Stimulated activated CD8-positive, alpha-beta memory T cell treated with anti-CD3 and anti-CD28 coated beads, Interleukin-7, amount 100 ng/mL, for 4 hours (primary cell): ENCODE data around the gene TIE1.

ENCODE experiments used
- DNase-seq, 2 donors: peaks; one replicate each; pipeline ENCODE4 v3.0.0-alpha.2; 2020; ENCODE audit warnings: low read depth in 2 of 2

The TIE1 gene

GRCh38 chr1:43274125-43274803, 26.5 kb upstream of the TIE1 start:
- peak in 1 of 2 donors; percentile 5 for DNase-seq

- DNase-seq = no peak
Observed at GRCh38 chr1:43274804-43275180, 26.0 kb upstream of the TIE1 start.

GRCh38 chr1:43275826-43276620, 24.8 kb upstream of the TIE1 start:
- DNase-seq = no peak

GRCh38 chr1:43276673-43277072, 24.1 kb upstream of the TIE1 start:
- DNase-seq = no peak

- DNase-seq = no peak
Observed at GRCh38 chr1:43277116-43277876, 23.5 kb upstream of the TIE1 start.

GRCh38 chr1:43279161-43279560, 21.6 kb upstream of the TIE1 start:
- no peak for DNase-seq

- DNase-seq = no peak
Observed at GRCh38 chr1:43279666-43280065, 21.1 kb upstream of the TIE1 start.

- no peak for DNase-seq
Observed at GRCh38 chr1:43280692-43281091, 20.1 kb upstream of the TIE1 start.

GRCh38 chr1:43282220-43283195, 18.3 kb upstream of the TIE1 start:
- DNase-seq = no peak

GRCh38 chr1:43284065-43284464, 16.7 kb upstream of the TIE1 start:
- no peak for DNase-seq

- DNase-seq = no peak
Observed at GRCh38 chr1:43284546-43285110, 16.2 kb upstream of the TIE1 start.

- DNase-seq = no peak
Observed at GRCh38 chr1:43285269-43285990, 15.4 kb upstream of the TIE1 start, which contains the start of gene C1orf210. TSS of gene C1orf210 (minus strand) at chr1:43285581. CDS start at chr1:43283270, 2,311 bp downstream.

GRCh38 chr1:43286115-43286514, 14.7 kb upstream of the TIE1 start:
- no peak for DNase-seq

- DNase-seq = no peak
Observed at GRCh38 chr1:43286533-43286932, 14.2 kb upstream of the TIE1 start.

GRCh38 chr1:43288058-43288784, 12.6 kb upstream of the TIE1 start:
- DNase-seq = no peak

- DNase-seq = no peak
Observed at GRCh38 chr1:43288785-43289706, 11.7 kb upstream of the TIE1 start.

GRCh38 chr1:43292216-43292615, 8.6 kb upstream of the TIE1 start:
- DNase-seq = no peak

- DNase-seq = no peak
Observed at GRCh38 chr1:43292679-43293078, 8.1 kb upstream of the TIE1 start.

- no peak for DNase-seq
Observed at GRCh38 chr1:43293176-43293575, 7.6 kb upstream of the TIE1 start.
